GM21447 (cell line): ENCODE measurements around the gene AGBL1.

Source experiments
- ATAC-seq: cut with Tn5 transposase; IDR thresholded peaks from one replicate; pipeline ENCODE4 v1.9.1; 2021; ENCODE audit not compliant: unreplicated experiment

AGBL1 gene

GRCh38 chr15:86235667-86236066 is 156.0 kb downstream of the AGBL1 start:
- no peak for ATAC-seq

GRCh38 chr15:86236356-86237110 is 156.9 kb downstream of the AGBL1 start:
- ATAC-seq, result no peak

- ATAC-seq, result no peak
These were observed 157.4 kb downstream of the AGBL1 start for GRCh38 chr15:86237111-86237500.

- ATAC-seq, result no peak
These were observed 167.7 kb downstream of the AGBL1 start for GRCh38 chr15:86247249-86247955.

GRCh38 chr15:86255247-86255646 is 175.6 kb downstream of the AGBL1 start:
- ATAC-seq, result no peak

GRCh38 chr15:86256628-86257027 is 177.0 kb downstream of the AGBL1 start:
- no peak for ATAC-seq

- ATAC-seq, result no peak
These were observed 179.9 kb downstream of the AGBL1 start for GRCh38 chr15:86259589-86259988.

GRCh38 chr15:86263230-86263629 is 183.6 kb downstream of the AGBL1 start:
- no peak for ATAC-seq

- no peak for ATAC-seq
These were observed 187.3 kb downstream of the AGBL1 start for GRCh38 chr15:86266896-86267484.

GRCh38 chr15:86267892-86268291 is 188.2 kb downstream of the AGBL1 start:
- no peak for ATAC-seq

GRCh38 chr15:86268558-86268957 is 188.9 kb downstream of the AGBL1 start:
- ATAC-seq, result no peak

- ATAC-seq, result no peak
These were observed 193.6 kb downstream of the AGBL1 start for GRCh38 chr15:86273309-86273708.

GRCh38 chr15:86275361-86275760 is 195.7 kb downstream of the AGBL1 start:
- no peak for ATAC-seq

- ATAC-seq, result no peak
These were observed 198.9 kb downstream of the AGBL1 start for GRCh38 chr15:86278586-86278985.

GRCh38 chr15:86284635-86285034 is 205.0 kb downstream of the AGBL1 start:
- ATAC-seq, result no peak

GRCh38 chr15:86295511-86295910 is 215.8 kb downstream of the AGBL1 start:
- ATAC-seq, result no peak

- ATAC-seq, result no peak
These were observed 217.1 kb downstream of the AGBL1 start for GRCh38 chr15:86296769-86297168.

- no peak for ATAC-seq
These were observed 220.9 kb downstream of the AGBL1 start for GRCh38 chr15:86300390-86301125.

- ATAC-seq, result no peak
These were observed 232.1 kb downstream of the AGBL1 start for GRCh38 chr15:86311568-86312280.

GRCh38 chr15:86312486-86312885 is 232.8 kb downstream of the AGBL1 start:
- ATAC-seq, result no peak

GRCh38 chr15:86316216-86316615 is 236.5 kb downstream of the AGBL1 start:
- ATAC-seq, result no peak
